ENCODE data around the gene SWT1.

SWT1 gene

DNA sequence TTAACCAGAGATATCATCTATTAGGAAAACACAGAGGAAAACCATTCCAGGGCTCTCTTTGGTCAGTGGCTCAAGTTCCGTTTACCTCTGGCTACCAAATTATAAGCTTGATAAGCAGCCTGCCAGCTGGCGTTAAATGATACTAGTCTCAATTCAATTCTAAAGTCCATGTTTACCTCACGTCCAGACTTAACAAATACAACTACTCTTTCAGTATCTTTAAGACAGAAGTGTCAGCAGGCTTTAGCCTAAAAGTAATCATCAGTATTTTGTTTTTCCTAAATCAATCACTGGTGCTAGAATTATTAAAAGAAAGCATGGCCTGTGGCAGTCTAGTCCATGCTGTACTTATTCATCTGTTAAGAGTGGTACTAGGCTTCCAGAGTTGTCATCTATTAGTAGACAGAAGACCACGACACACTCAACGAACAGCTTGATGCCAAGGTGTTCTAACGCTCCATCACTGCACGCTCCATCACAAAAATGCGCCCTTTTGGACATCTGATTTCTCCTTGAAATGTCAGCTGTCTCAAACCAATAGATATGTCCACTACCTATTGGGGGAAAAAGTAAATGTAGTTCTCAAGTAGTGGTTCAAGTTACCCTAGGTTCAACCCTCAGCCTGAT is 158.6 kb downstream of the SWT1 start:
- TF ChIP-seq, protein P1, sequence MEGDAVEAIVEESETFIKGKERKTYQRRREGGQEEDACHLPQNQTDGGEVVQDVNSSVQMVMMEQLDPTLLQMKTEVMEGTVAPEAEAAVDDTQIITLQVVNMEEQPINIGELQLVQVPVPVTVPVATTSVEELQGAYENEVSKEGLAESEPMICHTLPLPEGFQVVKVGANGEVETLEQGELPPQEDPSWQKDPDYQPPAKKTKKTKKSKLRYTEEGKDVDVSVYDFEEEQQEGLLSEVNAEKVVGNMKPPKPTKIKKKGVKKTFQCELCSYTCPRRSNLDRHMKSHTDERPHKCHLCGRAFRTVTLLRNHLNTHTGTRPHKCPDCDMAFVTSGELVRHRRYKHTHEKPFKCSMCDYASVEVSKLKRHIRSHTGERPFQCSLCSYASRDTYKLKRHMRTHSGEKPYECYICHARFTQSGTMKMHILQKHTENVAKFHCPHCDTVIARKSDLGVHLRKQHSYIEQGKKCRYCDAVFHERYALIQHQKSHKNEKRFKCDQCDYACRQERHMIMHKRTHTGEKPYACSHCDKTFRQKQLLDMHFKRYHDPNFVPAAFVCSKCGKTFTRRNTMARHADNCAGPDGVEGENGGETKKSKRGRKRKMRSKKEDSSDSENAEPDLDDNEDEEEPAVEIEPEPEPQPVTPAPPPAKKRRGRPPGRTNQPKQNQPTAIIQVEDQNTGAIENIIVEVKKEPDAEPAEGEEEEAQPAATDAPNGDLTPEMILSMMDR (IDR thresholded peaks at IDR 0.05; ENCODE audit: borderline replicate concordance, extremely low read depth, low read length, poor library complexity, severe bottlenecking), result no peak
- TF ChIP-seq EZH2 (IDR thresholded peaks at IDR 0.05; ENCODE audit: borderline replicate concordance, low read depth, low read length, severe bottlenecking), result no peak
- Histone ChIP-seq H3K79me2 (ENCODE audit: insufficient read depth, low read length) (peaks cover 70% of the 10 kb centered on the region), H3K4me2 (ENCODE audit: insufficient read depth, low read length) (peak overlapping the region; percentile 91), H3K4me1 (ENCODE audit: insufficient read depth, low read length) (peaks cover 56% of the 10 kb centered on the region), H3K9me3 (ENCODE audit: insufficient read depth, low read length, severe bottlenecking) (no peaks in the 10 kb centered on the region), H3K27me3 (ENCODE audit: insufficient read depth, low read length, poor library complexity) (no peaks in the 10 kb centered on the region), H3K36me3 (ENCODE audit: insufficient read depth, low read length) (peaks cover 42% of the 10 kb centered on the region), H3K27ac (ENCODE audit: low read length) (peak overlapping the region; percentile 99), H2AFZ (ENCODE audit: low read depth, low read length) (peak overlapping the region; percentile 53), H4K20me1 (ENCODE audit: insufficient read depth, low read length) (peaks cover 53% of the 10 kb centered on the region), H3K9ac (ENCODE audit: low read depth, low read length) (peak overlapping the region; percentile 98), H3K4me3 (ENCODE audit: low read depth in 1 of 2, low read length in 2 of 2) (peak overlapping the region; percentile 74 to 87)
- no peak for DNase-seq
- ATAC-seq (ENCODE audit: insufficient read depth, low read depth), result no peak

GRCh38 chr1:185316163-185317033 is 159.4 kb downstream of the SWT1 start:
- TF ChIP-seq, protein P1 (IDR thresholded peaks at IDR 0.05; ENCODE audit: borderline replicate concordance, extremely low read depth, low read length, poor library complexity, severe bottlenecking), result no peak
- no peak for TF ChIP-seq EZH2 (IDR thresholded peaks at IDR 0.05; ENCODE audit: borderline replicate concordance, low read depth, low read length, severe bottlenecking)
- DNase-seq (peak; percentile 95), ATAC-seq (ENCODE audit: insufficient read depth, low read depth) (peak; percentile 76)
- no peaks in the 10 kb centered on the region for H3K9me3 ChIP-seq (ENCODE audit: insufficient read depth, low read length, severe bottlenecking)
- H3K27ac ChIP-seq (ENCODE audit: low read length), result peak overlapping the region; percentile 99
- no peaks in the 10 kb centered on the region for H3K27me3 ChIP-seq (ENCODE audit: insufficient read depth, low read length, poor library complexity)
- H3K4me3 ChIP-seq (ENCODE audit: low read depth in 1 of 2, low read length in 2 of 2), result peak overlapping the region; percentile 74 to 87
- H4K20me1 ChIP-seq (ENCODE audit: insufficient read depth, low read length), result peaks cover 46% of the 10 kb centered on the region
- H3K4me2 ChIP-seq (ENCODE audit: insufficient read depth, low read length), result peak overlapping the region; percentile 91
- peaks cover 56% of the 10 kb centered on the region for H3K4me1 ChIP-seq (ENCODE audit: insufficient read depth, low read length)
- peak overlapping the region; percentile 92 for H2AFZ ChIP-seq (ENCODE audit: low read depth, low read length)
- peak overlapping the region; percentile 98 for H3K9ac ChIP-seq (ENCODE audit: low read depth, low read length)
- H3K36me3 ChIP-seq (ENCODE audit: insufficient read depth, low read length), result peaks cover 33% of the 10 kb centered on the region
- H3K79me2 ChIP-seq (ENCODE audit: insufficient read depth, low read length), result peaks cover 62% of the 10 kb centered on the region

- ATAC-seq (ENCODE audit: insufficient read depth, low read depth) (peak; percentile 79), DNase-seq (peak; percentile 97)
- Histone ChIP-seq H3K4me2 (ENCODE audit: insufficient read depth, low read length) (peak within 1 kb of the TSS; percentile 91), H3K4me1 (ENCODE audit: insufficient read depth, low read length) (peaks cover 54% of the 10 kb centered on the region), H3K4me3 (ENCODE audit: low read depth in 1 of 2, low read length in 2 of 2) (peak within 1 kb of the TSS; percentile 74 to 87), H3K9ac (ENCODE audit: low read depth, low read length) (peak within 1 kb of the TSS; percentile 98), H4K20me1 (ENCODE audit: insufficient read depth, low read length) (peaks cover 38% of the 10 kb centered on the region), H2AFZ (ENCODE audit: low read depth, low read length) (peak within 1 kb of the TSS; percentile 98), H3K36me3 (ENCODE audit: insufficient read depth, low read length) (peaks cover 25% of the 10 kb centered on the region), H3K27ac (ENCODE audit: low read length) (peak within 1 kb of the TSS; percentile 99), H3K9me3 (ENCODE audit: insufficient read depth, low read length, severe bottlenecking) (no peaks in the 10 kb centered on the region), H3K27me3 (ENCODE audit: insufficient read depth, low read length, poor library complexity) (no peaks in the 10 kb centered on the region), H3K79me2 (ENCODE audit: insufficient read depth, low read length) (peaks cover 53% of the 10 kb centered on the region)
- TF ChIP-seq EZH2 (IDR thresholded peaks at IDR 0.05; ENCODE audit: borderline replicate concordance, low read depth, low read length, severe bottlenecking), result no peak
- TF ChIP-seq, protein P1 (IDR thresholded peaks at IDR 0.05; ENCODE audit: borderline replicate concordance, extremely low read depth, low read length, poor library complexity, severe bottlenecking), result peak; percentile 65
Observed at GRCh38 chr1:185317034-185317885, 160.3 kb downstream of the SWT1 start, which contains the start of gene IVNS1ABP. TSS of gene IVNS1ABP (minus strand) at chr1:185317243. CDS start at chr1:185309493, 7,750 bp downstream.
